HEK293T (cell line): ENCODE data around the gene L2HGDH.

ENCODE experiments used
- BHLHE40 ChIP-seq: fragments of 450-650 bp; IDR thresholded peaks from 2 replicates; pipeline ENCODE4 v1.6.1; 2016; ENCODE audit warnings: mild to moderate bottlenecking, moderate library complexity, borderline replicate concordance
- CTBP1 ChIP-seq: fragments of 450-650 bp; IDR thresholded peaks from 2 replicates; pipeline ENCODE4 v1.6.1; 2016; ENCODE audit warnings: borderline replicate concordance
- FOXK2 ChIP-seq: fragments of 450-650 bp; IDR thresholded peaks from 2 replicates; pipeline ENCODE4 v1.6.1; 2016; ENCODE audit warnings: mild to moderate bottlenecking
- FOXM1 ChIP-seq: fragments of 450-650 bp; IDR thresholded peaks from 2 replicates; pipeline ENCODE4 v1.6.1; 2017; ENCODE audit warnings: mild to moderate bottlenecking, borderline replicate concordance
- HDGF ChIP-seq: fragments of 450-650 bp; IDR thresholded peaks from 2 replicates; pipeline ENCODE4 v1.6.1; 2017; ENCODE audit warnings: antibody characterized with exemption, borderline replicate concordance
- L3MBTL2 ChIP-seq: fragments of 450-650 bp; conservative IDR thresholded peaks from 2 replicates; pipeline ENCODE4 v1.6.1; 2016; ENCODE audit warnings: mild to moderate bottlenecking
- LEF1 ChIP-seq: fragments of 450-650 bp; IDR thresholded peaks from 2 replicates; pipeline ENCODE4 v1.6.1; 2017; ENCODE audit warnings: mild to moderate bottlenecking, borderline replicate concordance
- PKNOX1 ChIP-seq: fragments of 450-650 bp; IDR thresholded peaks from 2 replicates; pipeline ENCODE4 v1.6.1; 2016
- SP1 ChIP-seq: fragments of 450-650 bp; IDR thresholded peaks from 2 replicates; pipeline ENCODE4 v1.6.1; 2017
- TARDBP ChIP-seq: fragments of 450-650 bp; IDR thresholded peaks from 2 replicates; pipeline ENCODE4 v1.6.1; 2016

GRCh38 chr14:50225067-50225973, 86.7 kb downstream of the L2HGDH start:
- TF ChIP-seq TARDBP (no peak), HDGF (no peak), LEF1 (no peak), L3MBTL2 (no peak), CTBP1 (no peak), FOXK2 (no peak), BHLHE40 (no peak), SP1 (no peak), PKNOX1 (peak; percentile 54), FOXM1 (no peak)
